Breast epithelium (tissue), 4 donors: ENCODE results near the gene IAH1. TPM values are rescaled to one million over a fixed set of nuclear protein-coding genes. Genes with fewer than 3 reads are reported as not detected.

Source experiments
- DNase-seq, 2 donors: peaks; one replicate each; pipeline ENCODE4 v3.0.0-alpha.2; 2019; ENCODE audit warnings: low spot score in 2 of 2
- H3K27ac ChIP-seq, 2 donors: fragments of 200-600 bp; sonication (generic) in 1 of 2; one replicate each; pipeline ENCODE4 v1.5.1; 2016 to 2019; ENCODE audit warnings: mild to moderate bottlenecking in 1 of 2
- H3K27me3 ChIP-seq, 2 donors: fragments of 200-600 bp; sonication (generic) in 1 of 2; one replicate each; pipeline versions ENCODE4 v1.5.1 to v1.6.0; 2017 to 2019; ENCODE audit warnings: control low read depth in 1 of 2, mild to moderate bottlenecking in 1 of 2
- H3K36me3 ChIP-seq: fragments of 200-600 bp; one replicate; pipeline ENCODE4 v1.5.1; 2019
- H3K4me1 ChIP-seq, 2 donors: fragments of 200-600 bp; sonication (generic); one replicate each; pipeline ENCODE4 v1.5.1; 2016 to 2019; ENCODE audit warnings: control low read depth in 1 of 2
- H3K4me3 ChIP-seq, 3 donors: fragments of 200-600 bp; sonication (generic); 1 replicate in 2 of 3; 2 replicates in 1 of 3; pipeline ENCODE4 v1.5.1; 2016 to 2019; ENCODE audit warnings: mild to moderate bottlenecking in 3 of 3, moderate library complexity in 2 of 3
- H3K9me3 ChIP-seq, 2 donors: fragments of 200-600 bp; sonication (generic) in 1 of 2; one replicate each; pipeline ENCODE4 v1.5.1; 2016 to 2019; ENCODE audit warnings: control low read depth in 1 of 2
- POLR2A ChIP-seq: fragments of 450-650 bp; IDR thresholded peaks from one replicate; pipeline ENCODE4 v1.6.1; 2016; ENCODE audit warnings: antibody characterized with exemption, mild to moderate bottlenecking, moderate library complexity
- POLR2AphosphoS5 ChIP-seq, 3 donors: sonication (generic); formaldehyde crosslinking; IDR thresholded peaks; one replicate each; pipeline ENCODE4 v1.6.1; 2017; ENCODE audit warnings: antibody characterized with exemption in 3 of 3
- intact Hi-C: fragments of 100-400 bp; cut with DNase I; formaldehyde crosslinking; loops from one replicate; pipeline ENCODE4 v1.15.1; 2023; ENCODE audit warnings: low total_unique reads
- total RNA-seq, 3 donors: library from RNA; depleted of rRNA; stranded (reverse); fragments of >200 nt; gene quantifications; one replicate each; pipeline ENCODE4 v1.1.0, GENCODE V29; 2016
- TF ChIP-seq, protein P1 (sequence below), 3 donors: fragments of 450-650 bp; IDR thresholded peaks; one replicate each; pipeline ENCODE4 v1.5.1; 2016 to 2017; ENCODE audit warnings: antibody characterized with exemption in 3 of 3, mild to moderate bottlenecking in 3 of 3, moderate library complexity in 3 of 3

IAH1 gene
- total RNA-seq, 3 donors from 2014 or later = 39.5 to 84.7 (median 54.7) TPM

DNA sequence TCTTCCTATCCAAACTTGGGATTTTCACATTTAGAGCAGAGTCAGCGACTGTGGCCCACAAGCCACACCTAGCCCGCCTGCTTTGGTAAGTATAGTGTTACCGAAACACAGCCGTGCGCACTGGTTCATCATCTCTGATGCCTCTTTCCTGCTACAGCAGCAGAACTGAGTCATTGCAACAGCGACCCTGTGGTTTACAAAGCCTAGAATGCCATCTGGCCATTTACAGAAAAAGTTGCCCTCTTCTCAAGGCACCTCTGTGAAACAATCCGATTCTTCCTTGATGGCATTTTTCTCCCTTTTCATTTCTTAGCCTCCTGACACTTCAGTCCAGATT is 10.7 kb upstream of the IAH1 start:
- Histone ChIP-seq H3K27ac (no peak overlapping the region), H3K4me3 (no peak overlapping the region), H3K27me3 (no peaks in the 10 kb centered on the region), H3K9me3 (no peaks in the 10 kb centered on the region), H3K36me3 (no peaks in the 10 kb centered on the region), H3K4me1 (no peaks in the 10 kb centered on the region)
- DNase-seq = no peak
- no peak for TF ChIP-seq POLR2AphosphoS5 (IDR thresholded peaks at IDR 0.05)
- no peak for TF ChIP-seq POLR2A
- TF ChIP-seq, protein P1, sequence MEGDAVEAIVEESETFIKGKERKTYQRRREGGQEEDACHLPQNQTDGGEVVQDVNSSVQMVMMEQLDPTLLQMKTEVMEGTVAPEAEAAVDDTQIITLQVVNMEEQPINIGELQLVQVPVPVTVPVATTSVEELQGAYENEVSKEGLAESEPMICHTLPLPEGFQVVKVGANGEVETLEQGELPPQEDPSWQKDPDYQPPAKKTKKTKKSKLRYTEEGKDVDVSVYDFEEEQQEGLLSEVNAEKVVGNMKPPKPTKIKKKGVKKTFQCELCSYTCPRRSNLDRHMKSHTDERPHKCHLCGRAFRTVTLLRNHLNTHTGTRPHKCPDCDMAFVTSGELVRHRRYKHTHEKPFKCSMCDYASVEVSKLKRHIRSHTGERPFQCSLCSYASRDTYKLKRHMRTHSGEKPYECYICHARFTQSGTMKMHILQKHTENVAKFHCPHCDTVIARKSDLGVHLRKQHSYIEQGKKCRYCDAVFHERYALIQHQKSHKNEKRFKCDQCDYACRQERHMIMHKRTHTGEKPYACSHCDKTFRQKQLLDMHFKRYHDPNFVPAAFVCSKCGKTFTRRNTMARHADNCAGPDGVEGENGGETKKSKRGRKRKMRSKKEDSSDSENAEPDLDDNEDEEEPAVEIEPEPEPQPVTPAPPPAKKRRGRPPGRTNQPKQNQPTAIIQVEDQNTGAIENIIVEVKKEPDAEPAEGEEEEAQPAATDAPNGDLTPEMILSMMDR (IDR thresholded peaks at IDR 0.05) = no peak
- intact Hi-C loops = no loop called here

- H3K9me3 ChIP-seq = no peaks in the 10 kb centered on the region
- intact Hi-C loops = no loop called here
- H3K4me3 ChIP-seq = no peak overlapping the region
- H3K27me3 ChIP-seq = no peaks in the 10 kb centered on the region
- H3K4me1 ChIP-seq = no peaks in the 10 kb centered on the region
- no peak for DNase-seq
- H3K36me3 ChIP-seq = no peaks in the 10 kb centered on the region
- no peak overlapping the region for H3K27ac ChIP-seq
- TF ChIP-seq POLR2A (no peak), POLR2AphosphoS5 (IDR thresholded peaks at IDR 0.05) (no peak)
- TF ChIP-seq, protein P1 (IDR thresholded peaks at IDR 0.05) = no peak
Observed at GRCh38 chr2:9465170-9465569, 9.2 kb upstream of the IAH1 start.

DNA sequence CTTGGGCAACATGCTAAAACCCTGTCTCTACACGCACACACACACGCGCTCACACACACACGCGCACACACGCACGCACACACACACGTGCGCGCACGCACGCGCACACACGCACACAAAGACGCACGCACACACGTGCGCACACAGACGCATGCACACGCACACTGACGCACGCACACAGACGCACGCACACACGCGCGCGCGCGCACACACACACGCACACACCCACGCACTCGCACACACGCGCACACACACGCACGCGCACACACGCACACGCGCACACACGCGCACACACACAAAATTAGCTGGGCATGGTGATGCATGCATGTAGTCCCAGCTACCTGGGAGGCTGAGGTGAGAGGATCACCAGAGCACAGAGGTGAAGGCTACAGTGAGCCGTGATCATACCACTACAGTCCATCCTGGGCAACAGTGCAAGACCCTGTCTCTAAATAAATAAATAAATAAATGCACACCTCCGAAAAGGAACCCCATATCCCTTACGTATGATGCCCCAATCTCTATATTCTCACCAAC is 8.1 kb upstream of the IAH1 start:
- H3K27ac ChIP-seq = no peak overlapping the region
- no peaks in the 10 kb centered on the region for H3K4me1 ChIP-seq
- no peak for DNase-seq
- intact Hi-C loops = no loop called here
- H3K4me3 ChIP-seq = no peak overlapping the region
- TF ChIP-seq, protein P1 (IDR thresholded peaks at IDR 0.05) = no peak
- TF ChIP-seq POLR2A (no peak), POLR2AphosphoS5 (IDR thresholded peaks at IDR 0.05) (no peak)
- no peaks in the 10 kb centered on the region for H3K27me3 ChIP-seq
- no peaks in the 10 kb centered on the region for H3K36me3 ChIP-seq
- H3K9me3 ChIP-seq = no peaks in the 10 kb centered on the region

DNA sequence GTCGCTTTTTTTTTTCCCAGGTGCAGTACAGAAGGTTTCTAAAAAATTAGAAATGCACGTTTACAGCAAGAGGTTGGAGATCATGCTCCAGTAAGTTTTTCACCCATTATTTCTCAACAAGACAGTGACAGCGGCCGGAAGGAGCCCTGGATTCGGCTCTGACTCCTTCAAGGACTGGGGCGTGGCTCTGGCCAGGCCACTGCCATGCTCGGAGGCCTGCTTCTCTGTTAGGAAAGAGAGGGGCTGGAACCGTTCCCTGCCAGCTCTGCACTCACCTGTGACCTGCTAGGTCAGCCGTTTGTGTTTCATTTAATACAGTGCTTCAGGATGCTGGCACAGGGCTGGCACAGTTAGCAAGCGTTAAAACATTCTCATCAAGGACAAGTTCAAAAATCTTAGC is 6.7 kb upstream of the IAH1 start:
- H3K4me1 ChIP-seq = no peaks in the 10 kb centered on the region
- no peak for DNase-seq
- no peaks in the 10 kb centered on the region for H3K27me3 ChIP-seq
- H3K27ac ChIP-seq = no peak overlapping the region
- intact Hi-C loops = no loop called here
- no peaks in the 10 kb centered on the region for H3K9me3 ChIP-seq
- TF ChIP-seq POLR2A (no peak), POLR2AphosphoS5 (IDR thresholded peaks at IDR 0.05) (no peak)
- TF ChIP-seq, protein P1 (IDR thresholded peaks at IDR 0.05) = no peak
- H3K36me3 ChIP-seq = no peaks in the 10 kb centered on the region
- H3K4me3 ChIP-seq = no peak overlapping the region

DNA sequence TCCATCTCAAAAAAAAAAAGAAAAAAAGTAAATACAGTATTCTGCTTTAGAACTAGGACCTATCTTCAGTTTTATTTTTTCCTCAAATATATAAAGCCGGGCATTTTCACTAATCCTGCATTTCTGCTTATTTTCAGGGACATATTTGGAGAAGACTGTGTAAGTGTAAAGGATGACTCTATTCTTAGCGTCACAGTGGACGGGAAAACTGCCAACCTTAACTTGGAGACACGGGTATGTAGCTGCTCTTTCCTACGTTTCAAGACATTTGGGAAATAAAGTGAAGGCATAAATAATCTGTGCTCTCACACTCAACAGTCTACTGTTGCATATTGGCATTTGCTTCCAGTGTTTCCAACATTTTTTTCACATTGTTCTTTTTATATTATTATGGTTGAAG is 3.1 kb upstream of the IAH1 start:
- DNase-seq = no peak
- no peaks in the 10 kb centered on the region for H3K9me3 ChIP-seq
- H3K4me3 ChIP-seq = no peak overlapping the region
- H3K36me3 ChIP-seq = no peaks in the 10 kb centered on the region
- H3K27me3 ChIP-seq = no peaks in the 10 kb centered on the region
- peaks cover 0 to 3% of the 10 kb centered on the region in 2 donors for H3K4me1 ChIP-seq
- no peak overlapping the region for H3K27ac ChIP-seq
- intact Hi-C loops = no loop called here
- TF ChIP-seq POLR2AphosphoS5 (IDR thresholded peaks at IDR 0.05) = no peak
- no peak for TF ChIP-seq POLR2A
- TF ChIP-seq, protein P1 (IDR thresholded peaks at IDR 0.05) = no peak
